GM23248 (cell line): ENCODE data around the gene OR10G7. TPM values are rescaled to one million over a fixed set of nuclear protein-coding genes. Genes with fewer than 3 reads are reported as not detected.
A peak's percentile ranks its signal among the peaks of the same experiment; 100 is the strongest.

ENCODE experiments used
- DNase-seq: peaks from one replicate; pipeline ENCODE4 v3.0.0-alpha.2; 2015
- H2AFZ ChIP-seq: fragments of 200-600 bp; sonication (generic); 2 replicates; pipeline ENCODE4 v1.6.1; 2016; ENCODE audit warnings: antibody characterized with exemption
- H3F3A ChIP-seq: fragments of 200-600 bp; sonication (generic); 2 replicates; pipeline ENCODE4 v1.6.1; 2016; ENCODE audit warnings: mild to moderate bottlenecking, antibody characterized with exemption, mixed run types; ENCODE audit not compliant: insufficient read depth
- H3K27ac ChIP-seq: fragments of 200-600 bp; sonication (generic); 2 replicates; pipeline ENCODE4 v1.5.1; 2016; ENCODE audit warnings: mild to moderate bottlenecking
- H3K27me3 ChIP-seq: fragments of 200-600 bp; sonication (generic); replicated peaks from 2 replicates; pipeline ENCODE4 v1.6.1; 2016; ENCODE audit warnings: mild to moderate bottlenecking; ENCODE audit not compliant: insufficient read depth
- H3K36me3 ChIP-seq: fragments of 200-600 bp; sonication (generic); 2 replicates; pipeline ENCODE4 v1.6.1; 2016; ENCODE audit warnings: low read depth, mild to moderate bottlenecking
- H3K4me1 ChIP-seq: fragments of 200-600 bp; sonication (generic); 2 replicates; pipeline ENCODE4 v1.6.1; 2016; ENCODE audit warnings: mild to moderate bottlenecking; ENCODE audit not compliant: insufficient read depth
- H3K4me2 ChIP-seq: fragments of 200-600 bp; sonication (generic); one replicate; pipeline ENCODE4 v1.6.1; 2016; ENCODE audit warnings: mild to moderate bottlenecking; ENCODE audit not compliant: unreplicated experiment
- H3K4me3 ChIP-seq: fragments of 200-600 bp; sonication (generic); 2 replicates; pipeline ENCODE4 v1.5.1; 2016; ENCODE audit warnings: mild to moderate bottlenecking
- H3K79me2 ChIP-seq: fragments of 200-600 bp; sonication (generic); 2 replicates; pipeline ENCODE4 v1.6.1; 2016; ENCODE audit warnings: mild to moderate bottlenecking; ENCODE audit not compliant: insufficient read depth
- H3K9ac ChIP-seq: fragments of 200-600 bp; sonication (generic); 2 replicates; pipeline ENCODE4 v1.6.1; 2016; ENCODE audit warnings: mild to moderate bottlenecking
- H3K9me2 ChIP-seq: fragments of 200-600 bp; sonication (generic); 2 replicates; pipeline ENCODE4 v1.6.1; 2016; ENCODE audit warnings: mixed run types, mild to moderate bottlenecking, moderate library complexity; ENCODE audit not compliant: insufficient read depth
- H3K9me3 ChIP-seq: fragments of 200-600 bp; sonication (generic); one replicate; pipeline ENCODE4 v1.6.1; 2017; ENCODE audit warnings: low read depth
- H4K20me1 ChIP-seq: fragments of 200-600 bp; sonication (generic); 2 replicates; pipeline ENCODE4 v1.6.0; 2016; ENCODE audit not compliant: insufficient read depth
- EZH2 ChIP-seq: fragments of 200-600 bp; sonication (generic); IDR thresholded peaks from 2 replicates; pipeline ENCODE4 v1.6.1; 2018; ENCODE audit warnings: antibody characterized with exemption, mild to moderate bottlenecking; ENCODE audit not compliant: insufficient read depth, poor library complexity, severe bottlenecking
- EZH2phosphoT487 ChIP-seq: fragments of 200-600 bp; sonication (generic); IDR thresholded peaks from 2 replicates; pipeline ENCODE4 v1.6.1; 2018; ENCODE audit warnings: antibody characterized with exemption, moderate library complexity, mild to moderate bottlenecking, low read depth; ENCODE audit not compliant: insufficient read depth
- WGBS, 2 experiments: methylation state at CpG; one replicate each; pipeline ENCODE4 v1.1.6; 2015 to 2017; ENCODE audit warnings: low lambda C conversion rate in 2 of 2, low coverage in 1 of 2; ENCODE audit errors: missing lambda C conversion rate in 2 of 2; 5-methylcytosine and 5-hydroxymethylcytosine counted together
- in situ Hi-C: fragments of 300-500 bp; cut with MboI; formaldehyde crosslinking; loops from 2 replicates; pipeline ENCODE4 v1.15.0; 2020
- polyA plus RNA-seq: library from polyadenylated mRNA; unstranded; fragments of >200 nt; fragmentation: Nextera tagmentation; extraction: Ambion mirVana; gene quantifications from 2 replicates; pipeline ENCODE4 v1.2.1, GENCODE V29; 2016
- total RNA-seq: library from RNA; depleted of rRNA; stranded (reverse); fragments of >200 nt; shearing (Covaris generic); gene quantifications from 2 replicates; pipeline ENCODE4 v1.2.3, GENCODE V29; 2014

OR10G7 gene
- total and polyA plus RNA-seq, 2 experiments from 2014 or later: not detected

GRCh38 chr11:124077266-124077665, 36.1 kb upstream of the OR10G7 start:
- 66 to 89% methylated on average over 1 of the region's 1 CpG for WGBS, 2 experiments
- Histone ChIP-seq H4K20me1 (no peaks in the 10 kb centered on the region), H3K36me3 (no peaks in the 10 kb centered on the region), H3K9me2 (no peaks in the 10 kb centered on the region), H3K4me1 (no peaks in the 10 kb centered on the region), H3K27ac (no peak overlapping the region), H3K9ac (no peak overlapping the region), H3K4me3 (no peak overlapping the region), H2AFZ (no peak overlapping the region), H3K9me3 (no peaks in the 10 kb centered on the region), H3F3A (no peaks in the 10 kb centered on the region), H3K79me2 (no peaks in the 10 kb centered on the region), H3K27me3 (peaks cover 55% of the 10 kb centered on the region), H3K4me2 (no peak overlapping the region)
- no peak for TF ChIP-seq EZH2phosphoT487
- no peak for TF ChIP-seq EZH2
- in situ Hi-C loops: loop anchor here (10.0 kb wide), 1 partner anchor 118 kb away; no protein-coding TSS in a partner anchor
- DNase-seq: no peak

- no peaks in the 10 kb centered on the region for H4K20me1 ChIP-seq
- peak overlapping the region; percentile 59 for H3K4me2 ChIP-seq
- no peaks in the 10 kb centered on the region for H3F3A ChIP-seq
- TF ChIP-seq EZH2phosphoT487: no peak
- TF ChIP-seq EZH2: no peak
- no peaks in the 10 kb centered on the region for H3K36me3 ChIP-seq
- no peak overlapping the region for H3K27ac ChIP-seq
- H3K79me2 ChIP-seq: no peaks in the 10 kb centered on the region
- in situ Hi-C loops: loop anchor here (10.0 kb wide), 1 partner anchor 119 kb away; no protein-coding TSS in a partner anchor
- H3K27me3 ChIP-seq: peaks cover 47% of the 10 kb centered on the region
- H3K9me3 ChIP-seq: no peaks in the 10 kb centered on the region
- H3K4me3 ChIP-seq: peak overlapping the region; percentile 57
- DNase-seq: peak; percentile 49
- H3K9me2 ChIP-seq: no peaks in the 10 kb centered on the region
- 1 to 4% methylated on average over 30 to 33 of the region's 36 CpGs for WGBS, 2 experiments
- peak overlapping the region; percentile 70 for H2AFZ ChIP-seq
- no peak overlapping the region for H3K9ac ChIP-seq
- no peaks in the 10 kb centered on the region for H3K4me1 ChIP-seq
Measured at GRCh38 chr11:124075841-124076651, 34.9 kb upstream of the OR10G7 start.

- Histone ChIP-seq H3K4me1 (no peaks in the 10 kb centered on the region), H3K79me2 (no peaks in the 10 kb centered on the region), H3K27me3 (peaks cover 50% of the 10 kb centered on the region), H3K9me3 (no peaks in the 10 kb centered on the region), H3F3A (no peaks in the 10 kb centered on the region), H3K27ac (no peak overlapping the region), H4K20me1 (no peaks in the 10 kb centered on the region), H3K9ac (no peak overlapping the region), H3K9me2 (no peaks in the 10 kb centered on the region), H3K4me3 (no peak overlapping the region), H3K36me3 (no peaks in the 10 kb centered on the region), H3K4me2 (peak overlapping the region; percentile 59), H2AFZ (no peak overlapping the region)
- no peak for DNase-seq
- TF ChIP-seq EZH2 (no peak), EZH2phosphoT487 (no peak)
- in situ Hi-C loops: loop anchor here (10.0 kb wide), 1 partner anchor 119 kb away; no protein-coding TSS in a partner anchor
- 45 to 47% methylated on average over 6 of the region's 6 CpGs for WGBS, 2 experiments
Measured at GRCh38 chr11:124075492-124075840, 34.3 kb upstream of the OR10G7 start.

- TF ChIP-seq EZH2phosphoT487 (no peak), EZH2 (no peak)
- no peak for DNase-seq
- Histone ChIP-seq H3K27me3 (peaks cover 54% of the 10 kb centered on the region), H3K4me1 (no peaks in the 10 kb centered on the region), H3K27ac (no peak overlapping the region), H3K9me2 (no peaks in the 10 kb centered on the region), H3K4me3 (no peak overlapping the region), H3K9me3 (no peaks in the 10 kb centered on the region), H3K36me3 (no peaks in the 10 kb centered on the region), H3K4me2 (no peak overlapping the region), H4K20me1 (no peaks in the 10 kb centered on the region), H3K79me2 (no peaks in the 10 kb centered on the region), H3F3A (no peaks in the 10 kb centered on the region), H2AFZ (no peak overlapping the region), H3K9ac (no peak overlapping the region)
- in situ Hi-C loops: loop anchor here (10.0 to 25.0 kb wide), 2 partner anchors 120 to 513 kb away; no protein-coding TSS in a partner anchor
- 89% methylated on average over 5 of the region's 5 CpGs for WGBS, 2 experiments
Measured at GRCh38 chr11:124074554-124074953, 33.4 kb upstream of the OR10G7 start.
